Inferior parietal cortex (tissue), 1 donor: ENCODE results near the gene GALNT17.
"Not testable (repeated sequence)": the region's sequence is repeated elsewhere in the genome, so short reads cannot be mapped to it uniquely, and the experiment has no call there.

ENCODE experiments used
- DNase-seq: peaks from one replicate; pipeline ENCODE4 v3.0.0-alpha.2; 2016; ENCODE audit errors: extremely low spot score

The GALNT17 gene

DNA sequence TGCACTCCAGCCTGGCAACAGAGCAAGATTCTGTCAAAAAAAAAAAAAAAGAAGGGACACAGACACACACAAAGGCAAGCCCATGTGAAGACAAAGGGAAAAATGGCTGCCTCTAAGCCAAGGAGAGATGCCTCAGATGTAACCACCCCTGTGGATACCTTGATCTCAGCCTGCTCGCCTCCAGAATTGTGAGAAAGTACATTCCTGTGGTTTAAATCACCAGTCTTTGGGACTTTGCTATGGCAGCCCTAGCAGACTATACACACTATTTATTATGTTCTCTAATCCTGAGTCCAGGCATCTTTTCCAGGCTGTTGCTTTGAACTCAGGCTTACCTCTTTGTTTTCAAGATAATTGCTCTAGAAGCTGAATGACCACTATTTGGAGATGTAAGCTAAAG lies 494.3 kb downstream of the GALNT17 start:
- no peak for DNase-seq

DNA sequence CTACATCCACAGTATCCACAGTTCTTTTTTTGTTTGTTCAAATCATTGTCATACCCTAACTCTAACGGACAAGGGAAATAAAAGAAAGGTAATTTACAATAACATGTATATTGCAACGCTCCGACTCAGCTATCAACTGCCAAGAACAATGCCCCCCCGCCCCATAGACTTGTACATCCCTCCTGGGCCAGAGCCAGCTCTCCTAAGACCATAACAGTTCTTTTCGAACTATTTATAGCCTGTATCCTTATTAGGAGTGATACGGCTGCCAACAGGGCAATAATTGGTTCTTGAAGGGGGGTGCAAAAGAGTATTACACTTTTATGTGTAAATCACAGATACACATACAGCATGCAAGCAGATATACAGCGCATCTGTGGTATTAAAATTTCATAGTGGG lies 495.7 kb downstream of the GALNT17 start:
- no peak for DNase-seq

DNA sequence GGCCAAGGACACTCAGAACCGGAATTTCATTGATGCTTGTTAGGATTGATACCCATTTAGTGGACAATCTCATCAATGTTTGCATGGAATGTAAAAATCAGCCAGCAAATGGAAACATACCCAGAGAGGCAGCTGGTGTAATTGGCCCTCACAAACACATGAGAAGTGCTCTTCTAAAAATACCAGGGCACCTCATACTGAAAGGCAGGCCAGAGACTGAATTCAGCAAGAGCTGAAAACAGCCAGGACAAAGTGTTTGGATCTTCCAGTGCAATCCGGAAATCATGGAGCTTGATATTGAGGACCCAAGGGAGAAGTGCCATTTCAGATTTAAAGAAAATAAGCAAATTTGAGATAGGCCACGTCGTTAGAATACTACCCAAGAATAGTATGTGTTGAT lies 498.6 kb downstream of the GALNT17 start:
- DNase-seq, result no peak

DNA sequence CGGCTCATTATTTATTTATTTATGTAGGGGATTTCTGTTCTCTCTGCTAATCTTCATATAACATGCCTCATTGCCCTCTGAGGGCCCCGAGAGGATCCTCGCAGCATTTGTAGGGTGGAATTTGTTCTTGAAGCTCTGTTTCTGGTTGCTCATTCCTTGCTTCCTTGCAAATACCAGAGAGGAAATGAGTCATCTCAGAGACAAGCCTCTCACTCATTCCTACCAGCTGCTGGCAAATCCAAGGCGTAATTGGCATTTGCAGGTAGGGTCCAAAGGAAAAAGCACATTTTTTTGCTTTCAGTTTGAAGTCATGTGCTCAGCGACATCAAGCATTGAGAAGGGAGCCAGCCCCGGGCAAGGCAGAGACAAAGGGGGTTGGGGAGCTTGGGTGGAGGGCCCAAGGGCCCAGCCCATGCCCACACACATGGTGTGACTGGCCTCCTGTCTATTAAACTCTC lies 501.6 kb downstream of the GALNT17 start:
- DNase-seq, result no peak

DNA sequence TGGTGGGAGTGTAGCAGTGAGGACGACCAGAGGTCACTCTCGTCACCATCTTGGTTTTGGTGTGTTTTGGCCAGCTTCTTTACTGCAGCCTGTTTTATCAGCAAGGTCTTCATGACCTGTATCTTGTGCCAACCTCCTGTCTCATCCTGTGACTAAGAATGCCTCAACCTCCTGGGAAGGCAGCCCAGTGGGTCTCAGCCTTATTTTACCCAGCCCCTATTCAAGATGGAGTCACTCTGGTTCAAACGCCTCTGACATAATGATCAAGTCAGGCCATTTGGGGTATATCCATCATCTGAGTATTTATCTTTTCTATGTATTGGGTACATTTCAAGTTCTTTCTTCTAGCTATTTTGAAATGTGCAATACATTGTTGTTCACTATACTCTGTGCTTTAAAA lies 503.9 kb downstream of the GALNT17 start:
- not testable (repeated sequence) for DNase-seq

DNA sequence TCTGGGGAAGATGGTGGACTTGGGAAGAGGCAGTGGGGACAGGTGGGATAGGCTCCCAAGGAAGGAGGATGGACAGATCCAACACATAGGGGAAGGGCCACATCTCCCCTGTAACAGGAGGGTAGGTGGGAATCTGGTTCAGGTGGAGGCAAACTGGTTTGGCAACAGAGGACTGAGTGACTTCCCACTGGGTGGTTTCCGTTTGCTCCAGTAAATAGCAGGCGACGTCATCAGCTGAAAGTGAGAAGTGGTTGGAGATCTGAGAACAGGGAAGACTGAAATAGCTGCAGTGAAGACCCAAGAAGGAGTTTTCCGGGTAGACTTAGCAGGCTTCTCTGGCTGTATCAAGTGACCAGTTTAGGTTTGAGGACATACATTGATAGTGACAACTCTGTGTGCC lies 504.4 kb downstream of the GALNT17 start:
- DNase-seq, result no peak

DNA sequence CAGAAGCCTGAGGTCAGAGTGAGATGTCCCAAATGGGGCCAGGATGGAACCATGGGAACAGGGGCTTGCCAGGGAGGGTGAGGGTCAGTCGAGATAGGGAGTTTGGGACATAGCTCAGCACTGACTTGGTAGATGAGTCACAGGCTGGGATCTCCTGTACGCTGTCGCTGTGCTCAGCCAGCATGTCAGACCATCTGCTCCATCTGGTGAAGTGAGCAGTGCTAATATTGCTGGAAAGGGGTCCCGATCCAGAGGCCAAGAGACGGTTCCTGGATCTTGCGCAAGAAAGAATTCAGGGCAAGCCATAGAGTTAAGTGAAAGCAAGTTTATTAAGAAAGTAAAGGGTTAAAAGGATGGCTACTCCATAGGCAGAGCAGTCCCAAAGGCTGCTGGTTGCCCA lies 505.6 kb downstream of the GALNT17 start:
- no peak for DNase-seq

DNA sequence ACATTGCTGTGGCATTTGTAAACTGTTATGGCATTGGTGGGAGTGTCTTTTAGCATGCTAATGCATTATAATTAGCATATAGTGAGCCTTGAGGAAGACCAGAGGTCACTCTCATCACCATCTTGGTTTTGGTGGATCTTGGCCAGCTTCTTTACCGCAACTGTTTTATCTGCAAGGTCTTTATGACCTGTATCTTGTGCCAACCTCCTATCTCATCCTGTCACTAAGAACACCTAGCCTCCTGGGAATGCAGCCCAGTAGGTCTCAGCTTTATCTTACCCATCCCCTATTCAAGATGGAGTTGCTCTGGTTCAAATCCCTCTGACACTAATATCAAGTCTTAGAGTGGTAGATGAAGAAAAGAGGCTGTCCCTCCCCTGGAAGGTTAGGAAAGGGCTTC lies 506.2 kb downstream of the GALNT17 start:
- no peak for DNase-seq

DNA sequence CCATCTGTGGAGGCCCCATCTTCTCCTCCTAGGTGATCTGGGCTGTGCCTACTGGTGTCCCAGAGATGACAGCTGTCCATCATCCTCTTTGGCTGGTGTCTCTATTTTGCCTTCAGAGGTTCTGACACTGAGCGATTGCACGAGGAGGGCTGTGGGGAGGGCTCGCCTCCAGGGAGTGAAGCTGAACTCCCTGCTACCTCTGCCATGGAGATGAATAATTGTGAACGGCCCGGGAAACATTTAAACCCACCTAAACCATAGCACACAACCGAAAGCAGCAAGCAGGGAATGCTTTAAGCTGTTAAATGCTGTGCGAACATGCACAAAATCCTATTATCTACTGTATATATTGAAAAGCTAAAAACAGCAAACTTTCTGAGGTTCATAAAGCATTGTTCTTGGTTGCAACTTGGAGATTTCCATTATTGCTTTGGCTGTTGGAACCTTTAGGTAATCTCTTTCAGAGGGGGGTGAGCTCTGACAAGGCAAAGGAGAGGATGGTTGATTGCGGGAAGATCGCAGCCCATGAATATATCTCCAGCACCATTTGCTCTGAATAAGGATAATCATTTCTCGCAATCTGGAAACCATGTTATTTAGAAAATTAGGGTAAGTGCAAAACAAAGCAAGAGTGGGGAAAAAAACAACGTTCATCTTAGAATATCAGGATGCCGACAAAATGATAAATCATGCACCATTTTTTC lies 507.6 kb downstream of the GALNT17 start:
- no peak for DNase-seq

DNA sequence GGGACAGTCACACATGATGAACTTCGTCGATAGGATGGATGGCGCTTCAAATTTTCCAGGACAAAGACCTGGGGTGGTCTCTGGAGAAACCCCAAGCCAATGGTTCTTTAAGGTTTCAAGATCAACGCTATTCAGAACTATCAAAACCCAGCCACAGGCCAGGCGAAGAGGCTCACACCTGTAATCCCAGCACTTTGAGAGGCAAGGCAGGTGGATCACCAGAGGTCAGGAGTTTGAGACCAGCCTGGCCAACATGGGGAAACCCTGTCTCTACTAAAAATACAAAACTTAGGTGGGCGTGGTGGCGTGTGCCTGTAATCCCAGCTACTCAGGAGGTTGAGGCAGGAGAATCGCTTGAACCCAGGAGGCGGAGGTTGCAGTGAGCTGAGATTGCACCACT lies 511.1 kb downstream of the GALNT17 start:
- not testable (repeated sequence) for DNase-seq

DNA sequence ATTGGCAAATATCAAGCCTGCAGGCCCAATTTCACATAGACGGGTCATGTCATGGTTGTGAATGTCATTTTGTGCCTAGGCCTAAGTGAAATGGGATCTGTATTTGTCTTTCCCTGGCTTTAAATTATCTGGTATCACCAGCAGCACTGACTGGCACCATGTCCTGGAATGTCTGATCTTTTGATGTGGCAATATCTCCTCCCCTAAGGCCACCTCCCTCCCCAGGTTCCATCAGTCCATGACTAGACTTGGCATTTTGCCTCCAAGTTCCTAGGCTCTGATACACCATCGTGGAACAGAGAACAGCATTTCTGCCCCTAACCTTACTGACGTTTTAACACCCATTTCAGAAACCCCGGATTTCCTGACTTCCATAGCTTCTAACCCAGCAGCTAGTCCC lies 513.9 kb downstream of the GALNT17 start:
- no peak for DNase-seq

DNA sequence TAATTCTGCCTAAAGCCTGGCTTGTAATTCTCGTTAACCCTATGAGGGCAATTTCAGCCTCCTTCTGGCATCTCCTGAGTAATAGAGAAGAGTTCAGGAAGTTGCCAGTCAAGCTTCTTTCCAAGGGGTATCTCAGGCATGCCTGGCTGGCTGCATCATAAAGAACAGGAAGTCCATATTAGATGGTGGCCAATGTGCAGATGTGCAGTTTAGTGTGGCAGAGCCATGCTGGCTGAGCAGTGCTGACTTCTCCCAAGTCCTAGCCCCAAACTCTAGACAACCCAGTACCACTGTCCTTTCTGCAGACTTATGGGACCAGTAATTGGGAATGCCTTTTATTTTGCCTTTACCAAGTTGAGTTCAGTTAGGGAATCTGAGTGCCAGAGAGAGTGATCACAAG lies 517.9 kb downstream of the GALNT17 start:
- no peak for DNase-seq

DNA sequence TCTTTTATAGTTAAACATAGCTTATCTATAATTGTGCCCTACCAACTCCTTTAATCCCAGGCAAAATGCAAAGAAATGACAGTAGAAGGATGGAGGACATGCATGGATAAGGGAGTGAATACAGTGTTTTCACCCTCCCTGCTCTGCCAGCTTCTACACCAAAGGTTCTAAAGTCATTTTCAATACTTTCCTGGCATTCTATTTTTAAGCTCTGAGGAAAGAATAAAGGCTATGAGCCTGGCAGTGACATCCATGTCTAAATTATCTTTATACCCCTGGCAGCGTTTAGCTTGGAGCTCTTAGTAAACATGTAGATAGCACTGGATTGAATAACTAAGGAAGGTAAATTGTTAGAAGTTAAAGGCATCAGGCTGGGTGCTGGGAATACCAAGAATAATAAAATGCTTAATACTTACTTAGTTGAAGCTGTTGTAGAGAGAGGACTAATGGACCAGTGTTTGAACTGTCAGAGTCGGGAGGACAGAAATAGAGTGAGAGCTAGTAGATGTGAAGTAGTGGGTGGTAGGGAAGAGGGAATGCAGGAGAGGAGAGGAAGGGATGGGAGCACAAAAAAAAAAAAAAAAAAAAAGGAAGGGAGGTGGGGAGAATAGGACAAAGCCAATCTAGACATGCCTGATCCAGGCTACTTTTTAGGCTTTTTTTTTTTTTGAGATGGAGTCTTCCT lies 518.9 kb downstream of the GALNT17 start:
- no peak for DNase-seq

DNA sequence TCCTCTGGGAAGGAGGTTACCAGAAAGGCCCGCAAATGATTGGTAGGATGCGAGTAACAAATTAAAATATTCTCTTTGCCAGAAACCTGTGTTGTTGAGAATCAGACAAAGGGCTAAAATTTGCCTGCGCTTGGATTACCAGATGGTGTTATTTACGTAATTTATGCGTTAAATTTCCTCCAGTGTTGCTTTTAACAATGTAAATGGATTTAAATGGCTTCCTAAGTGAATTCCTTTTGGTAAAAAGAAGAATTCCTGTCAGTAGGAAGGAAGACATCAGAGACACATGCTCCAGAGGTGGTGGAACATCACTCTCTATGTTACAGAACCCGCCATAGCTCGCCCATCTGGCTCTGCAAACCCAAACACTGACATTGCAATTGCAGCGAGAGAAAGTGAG lies 520.6 kb downstream of the GALNT17 start:
- DNase-seq, result no peak

DNA sequence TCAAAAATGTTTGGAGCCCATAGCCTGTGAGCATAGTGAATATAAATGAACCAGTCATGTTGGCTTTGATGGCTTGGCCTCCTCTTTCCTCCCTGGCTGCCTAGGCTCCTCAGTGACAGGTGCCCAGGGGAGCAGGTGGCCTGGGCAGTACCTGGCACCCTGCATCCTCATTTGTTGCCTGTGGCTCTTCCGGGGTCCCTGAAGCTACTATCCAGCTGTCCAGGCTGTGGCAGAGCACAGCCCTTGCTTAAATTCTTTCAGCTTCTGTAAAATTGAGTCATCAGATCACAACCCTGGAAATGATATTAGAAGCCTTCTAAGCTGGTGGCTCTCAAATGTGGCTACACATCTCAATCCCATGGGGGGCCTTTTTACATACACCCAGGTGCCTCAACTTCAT lies 525.4 kb downstream of the GALNT17 start:
- DNase-seq, result no peak

DNA sequence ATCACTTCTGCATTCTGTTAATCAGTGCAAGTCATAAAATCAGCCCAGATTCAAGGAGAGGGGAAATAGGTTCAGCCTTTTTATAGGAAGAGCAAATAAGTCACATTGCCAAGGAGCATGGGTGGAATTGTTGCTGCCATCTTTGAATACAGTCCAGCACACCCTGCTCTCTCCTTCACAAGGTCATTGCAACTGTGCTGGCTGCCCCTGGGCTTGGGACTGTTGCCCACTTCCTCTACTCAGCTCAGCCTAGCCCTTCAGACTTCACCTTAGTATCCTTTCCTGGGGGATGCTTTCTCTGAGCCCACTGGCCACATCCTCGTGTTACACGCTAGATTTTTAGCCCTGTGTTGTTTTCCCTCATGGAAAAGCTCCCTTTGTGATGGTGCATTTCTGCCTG lies 527.7 kb downstream of the GALNT17 start:
- DNase-seq, result no peak

DNA sequence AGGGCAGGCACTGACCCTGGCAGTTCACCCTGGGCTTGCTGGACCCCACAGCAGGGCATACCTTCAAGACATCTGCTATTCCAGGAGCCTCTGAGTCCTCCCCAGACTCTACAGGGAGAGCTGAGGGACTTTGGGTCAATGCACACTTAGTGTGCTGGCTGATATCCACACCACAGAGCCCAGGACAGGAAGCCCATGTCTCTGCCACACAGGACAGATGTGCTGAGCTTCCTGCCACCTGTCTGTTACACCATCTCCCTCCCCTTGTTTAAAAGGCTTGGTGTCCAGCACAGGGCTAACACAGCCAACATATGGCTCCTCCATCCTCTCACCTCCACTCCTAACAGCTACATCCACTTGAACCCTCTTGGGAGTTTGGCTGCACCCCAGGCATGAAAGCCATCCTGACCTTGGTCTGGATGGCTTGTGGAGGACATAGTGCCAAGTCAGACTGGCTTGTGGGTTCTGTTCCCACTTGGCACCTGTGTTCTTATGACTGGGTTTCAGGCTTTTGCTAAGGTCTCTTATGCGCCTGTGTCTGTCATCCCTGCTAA lies 529.8 kb downstream of the GALNT17 start:
- no peak for DNase-seq

DNA sequence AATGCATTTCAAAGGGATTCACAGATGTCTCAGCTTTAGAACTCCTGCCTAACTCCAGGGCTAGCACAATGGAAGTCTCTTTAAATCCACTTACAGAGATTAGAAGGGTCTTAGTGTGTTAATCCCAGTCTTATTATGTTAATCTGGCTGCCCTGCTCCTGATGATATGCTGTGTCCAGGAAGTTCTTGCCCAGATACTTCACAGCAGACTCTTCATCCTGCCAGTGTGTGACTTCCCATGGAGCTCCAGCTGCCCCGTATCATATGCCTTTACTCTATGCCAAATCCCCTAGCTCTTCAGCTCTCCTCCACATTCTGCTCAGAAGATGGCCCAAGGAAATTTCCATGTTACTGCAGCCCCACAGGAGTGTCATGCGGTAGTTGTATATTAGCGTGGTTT lies 533.8 kb downstream of the GALNT17 start:
- DNase-seq, result no peak

DNA sequence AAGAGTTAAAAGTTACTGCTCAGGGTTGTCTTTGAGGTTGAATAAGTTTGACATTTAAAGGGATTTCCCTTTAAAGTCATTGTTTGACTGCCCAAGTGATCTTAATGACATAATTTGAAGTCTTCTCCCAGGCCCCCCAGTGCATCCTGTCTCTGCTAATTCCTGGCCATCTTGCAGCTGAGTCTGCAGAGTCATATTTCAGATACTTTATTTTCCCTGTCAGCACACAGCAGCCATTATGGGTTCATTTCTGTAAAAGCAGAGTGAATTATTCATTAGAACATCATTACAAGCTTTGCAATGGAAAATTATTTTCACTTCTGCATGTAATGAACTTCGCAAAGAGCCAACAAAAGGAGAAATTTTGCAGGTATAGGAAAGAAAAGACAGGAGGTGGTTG lies 536.6 kb downstream of the GALNT17 start:
- DNase-seq, result no peak

DNA sequence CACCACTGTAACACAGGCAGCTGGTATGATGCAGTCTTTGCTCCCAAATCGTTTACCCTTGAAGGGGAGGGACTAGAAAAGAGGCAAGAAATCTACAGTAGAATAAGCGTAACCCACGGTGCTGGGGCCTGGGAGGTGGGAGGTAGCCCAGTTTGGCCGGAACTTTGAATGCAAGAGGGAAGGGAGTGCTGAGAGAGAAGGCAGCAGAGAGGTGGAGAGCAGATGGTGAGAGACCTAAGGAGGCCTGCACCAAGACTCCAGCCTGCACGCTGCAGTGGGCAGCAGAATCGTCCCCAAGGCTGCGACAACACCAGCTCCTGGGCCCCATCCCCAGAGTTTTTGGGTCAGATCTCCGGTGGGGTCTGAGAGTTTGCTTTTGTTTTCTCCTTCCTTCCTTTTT lies 547.5 kb downstream of the GALNT17 start:
- no peak for DNase-seq

DNA sequence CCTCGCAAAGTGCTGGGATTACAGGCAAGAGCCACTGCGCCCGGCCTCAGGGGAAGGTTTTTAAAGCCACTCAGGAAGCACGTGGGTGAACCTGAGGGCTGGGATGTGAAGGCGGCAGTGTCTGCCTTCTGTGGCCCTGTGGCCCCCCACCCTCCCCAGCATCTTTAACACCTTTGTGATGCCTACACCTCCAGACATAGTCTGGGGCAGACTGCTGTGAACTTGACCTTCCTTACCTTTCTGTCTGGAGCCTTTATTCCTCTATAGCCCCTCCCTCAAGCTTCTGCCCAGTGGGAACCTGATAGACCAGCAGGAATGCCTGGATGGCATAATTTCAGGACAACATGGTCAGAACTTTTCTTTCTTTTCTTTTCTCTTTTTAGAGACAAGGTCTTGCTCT lies 550.2 kb downstream of the GALNT17 start:
- no peak for DNase-seq

DNA sequence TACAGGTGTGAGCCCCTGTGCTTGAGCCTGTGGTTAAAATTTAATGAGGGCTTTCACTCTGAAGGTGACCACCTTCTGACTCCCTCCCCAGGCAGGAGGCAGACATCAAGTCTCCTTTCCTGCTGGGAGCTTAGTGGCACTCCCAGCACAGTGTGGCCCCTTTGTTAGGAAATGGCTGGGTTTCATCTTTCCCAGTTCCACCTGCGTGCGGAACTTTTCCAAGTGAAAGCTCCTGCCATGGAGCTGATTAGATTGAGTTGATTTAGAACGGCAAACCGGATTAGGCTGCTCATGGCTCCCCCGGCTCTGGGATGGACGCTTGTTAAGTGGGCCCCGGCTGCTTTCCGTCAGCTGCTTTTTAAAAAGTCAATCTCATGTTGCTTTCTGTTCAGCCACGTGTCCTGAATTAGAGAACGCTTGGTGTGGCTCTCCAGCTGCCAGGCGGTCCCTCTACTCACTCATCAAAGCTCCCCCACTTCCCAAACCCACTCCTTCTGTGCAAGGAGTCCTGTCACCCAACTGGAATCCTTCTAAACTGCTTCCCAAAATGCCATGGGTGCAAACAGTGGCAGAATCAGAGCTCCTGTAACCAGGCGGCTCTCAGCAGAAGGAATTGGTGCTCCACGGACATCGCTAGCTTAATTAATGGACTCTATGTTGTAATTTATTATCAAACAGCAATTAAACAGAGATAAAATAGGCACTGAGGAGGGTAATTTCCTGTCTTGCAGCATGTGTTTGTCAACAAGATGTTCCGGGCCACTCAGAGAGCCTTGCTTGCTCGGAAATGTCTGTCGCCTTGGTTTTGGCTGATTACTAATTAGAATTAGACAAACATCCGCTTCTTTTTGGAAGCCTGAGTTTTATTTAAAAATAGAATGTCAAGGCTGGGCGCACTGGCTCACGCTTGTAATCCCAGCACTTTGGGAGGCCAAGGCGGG lies 551.2 kb downstream of the GALNT17 start:
- no peak for DNase-seq
